ENCODE results near the gene MPZL2.

- TF ChIP-seq SIN3A (IDR thresholded peaks at IDR 0.05; ENCODE audit: borderline replicate concordance, low read depth, low read length) (no peak), FOXC1 (CRISPR knock-in tag; IDR thresholded peaks at IDR 0.05; ENCODE audit: borderline replicate concordance) (no peak), GABPB1 (CRISPR knock-in tag; IDR thresholded peaks at IDR 0.05) (no peak), ZNF530 (CRISPR knock-in tag; IDR thresholded peaks at IDR 0.05; ENCODE audit: low read depth) (no peak), KDM2A (CRISPR knock-in tag; IDR thresholded peaks at IDR 0.05; ENCODE audit: borderline replicate concordance, low read depth) (no peak), ZBTB44 (CRISPR knock-in tag; IDR thresholded peaks at IDR 0.05) (no peak)
These were observed 41.7 kb downstream of the MPZL2 start for GRCh38 chr11:118222437-118222836.
